RWPE1 (cell line): ENCODE data around the gene MFRP.

Experiments used
- CTCF ChIA-PET: fragments of 350-600 bp; sonication (Branson Sonifier 250); formaldehyde crosslinking; extraction: SDS; loops from one replicate; lab custom pipeline; 2021; lab: Yijun Ruan, JAX
- POLR2A ChIA-PET: fragments of 400-600 bp; formaldehyde crosslinking; extraction: SDS; loops from one replicate; lab custom pipeline; 2020; ENCODE audit warnings: antibody characterized with exemption; ENCODE audit not compliant: low non-redundant PET; lab: Yijun Ruan, JAX
- DNase-seq: peaks from one replicate; pipeline ENCODE4 v3.0.0; 2012; ENCODE audit warnings: low spot score
- H3K27ac ChIP-seq: fragments of 450-650 bp; 2 replicates; pipeline ENCODE4 v1.5.1; 2017
- CTCF ChIP-seq: fragments of 450-650 bp; conservative IDR thresholded peaks from 2 replicates; pipeline ENCODE4 v1.5.1; 2017; ENCODE audit warnings: low read depth, mild to moderate bottlenecking

MFRP gene

GRCh38 chr11:119315131-119316015, 31.1 kb downstream of the MFRP start:
- no peak for TF ChIP-seq CTCF
- peak overlapping the region; percentile 91 for H3K27ac ChIP-seq
- ChIA-PET CTCF (interaction anchor here (0.6 to 1.4 kb wide), 6 partner anchors 8 to 155 kb away, joined by 3 to 6 read pairs (median 3); no protein-coding TSS in a partner anchor), POLR2A (no interaction called here)
- DNase-seq, result no peak

DNA sequence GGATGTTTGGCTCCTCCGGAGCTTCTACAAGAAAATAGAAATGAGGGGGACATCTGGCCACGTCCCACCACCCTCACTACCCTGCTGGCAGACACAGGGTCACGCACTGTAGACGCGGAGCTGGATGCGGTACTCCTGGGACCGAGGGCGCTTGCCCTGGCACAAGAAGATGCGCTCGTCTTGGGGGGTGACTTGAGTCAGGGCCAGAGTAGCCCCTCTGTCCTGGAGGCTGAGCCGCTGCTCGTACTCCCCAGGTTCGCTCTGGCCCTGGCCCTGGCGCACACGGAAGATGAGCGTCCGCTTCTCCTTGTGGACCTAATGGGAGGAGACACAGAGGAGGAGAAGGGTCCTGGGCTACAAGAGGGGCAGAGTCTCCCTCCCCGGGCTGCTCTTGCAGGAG, 31.8 kb downstream of the MFRP start:
- DNase-seq, result no peak
- no peak for TF ChIP-seq CTCF
- ChIA-PET CTCF (interaction anchor here (0.6 to 1.4 kb wide), 5 partner anchors 9 to 118 kb away, joined by 3 to 6 read pairs (median 3); no protein-coding TSS in a partner anchor), POLR2A (no interaction called here)
- peak overlapping the region; percentile 91 for H3K27ac ChIP-seq

- ChIA-PET POLR2A (no interaction called here), CTCF (no interaction called here)
- no peak for TF ChIP-seq CTCF
- DNase-seq, result no peak
- peak overlapping the region; percentile 26 for H3K27ac ChIP-seq
These were observed 35.8 kb downstream of the MFRP start for GRCh38 chr11:119310682-119311052.

DNA sequence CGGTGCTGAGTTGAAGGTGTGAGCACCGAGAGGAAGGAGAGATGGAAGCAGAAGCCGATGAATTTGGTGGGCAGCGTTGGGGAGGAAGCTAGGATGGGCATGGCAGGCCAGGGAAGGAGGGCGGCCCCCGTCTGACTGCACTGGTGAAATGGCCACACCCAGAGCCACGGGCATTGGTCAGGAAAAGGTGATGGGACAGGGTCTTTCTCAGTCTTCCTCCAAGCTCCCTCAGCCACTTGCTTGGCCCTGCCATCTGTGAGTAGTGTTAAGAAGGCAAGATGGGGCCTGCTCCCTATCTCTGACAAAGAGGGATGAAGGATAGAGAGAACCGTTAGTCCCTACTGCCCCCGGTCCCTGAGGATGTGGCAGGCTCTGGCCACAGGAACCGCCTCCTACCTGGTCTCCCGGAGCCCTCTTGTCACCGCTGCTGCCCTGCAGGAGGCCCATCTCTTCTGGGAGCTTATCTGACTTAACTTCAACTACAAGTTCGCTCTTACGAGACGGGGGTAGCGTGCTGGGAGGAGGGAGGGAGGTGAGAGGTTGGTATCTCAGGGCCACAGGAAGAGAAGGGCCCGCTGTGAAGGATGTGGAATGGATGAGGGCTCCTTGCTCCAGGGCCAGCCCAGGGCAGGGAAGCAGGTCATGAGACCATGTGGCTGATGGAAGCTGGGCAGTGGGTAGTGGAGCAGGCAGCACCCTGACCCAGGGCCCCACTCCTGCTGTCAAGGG, 36.4 kb downstream of the MFRP start:
- no peak for TF ChIP-seq CTCF
- CTCF ChIA-PET, result interaction anchor here (0.6 to 4.2 kb wide), 2 partner anchors 12 to 140 kb away, joined by 5 to 28 read pairs; no protein-coding TSS in a partner anchor

DNA sequence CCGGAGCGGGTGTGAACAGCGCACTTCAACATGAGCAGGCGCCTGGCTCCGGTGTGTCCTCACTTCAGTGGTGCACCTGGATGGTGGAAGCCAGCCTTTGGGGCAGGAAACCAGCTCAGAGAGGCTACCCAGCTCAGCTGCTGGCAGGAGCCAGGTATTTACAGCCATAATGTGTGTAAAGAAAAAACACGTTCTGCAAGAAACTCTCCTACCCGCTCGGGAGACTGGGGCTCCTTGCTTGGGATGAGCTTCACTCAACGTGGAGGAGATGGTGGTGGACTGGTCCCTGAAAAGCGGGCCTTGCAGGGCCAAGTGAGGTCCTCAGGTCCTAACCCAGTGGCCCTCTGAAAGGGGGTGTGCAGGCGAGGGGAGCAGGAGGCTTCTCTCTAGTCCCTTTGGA, 37.1 kb downstream of the MFRP start:
- CTCF ChIA-PET, result interaction anchor here (0.6 to 4.2 kb wide), 2 partner anchors 13 to 139 kb away, joined by 5 to 28 read pairs; no protein-coding TSS in a partner anchor
- peak overlapping the region; percentile 26 for H3K27ac ChIP-seq
- POLR2A ChIA-PET, result no interaction called here
- no peak for TF ChIP-seq CTCF
- no peak for DNase-seq

More for the DNA sequence above, 36.4 kb downstream of the MFRP start:
- POLR2A ChIA-PET, result no interaction called here
- DNase-seq, result no peak
- H3K27ac ChIP-seq, result peak overlapping the region; percentile 26

GRCh38 chr11:119307974-119308373, 38.5 kb downstream of the MFRP start:
- no peak for TF ChIP-seq CTCF

More at GRCh38 chr11:119307974-119308373, 38.5 kb downstream of the MFRP start:
- no peak overlapping the region for H3K27ac ChIP-seq
- CTCF ChIA-PET, result interaction anchor here (0.9 to 4.2 kb wide), 3 partner anchors 15 to 103 kb away, joined by 3 to 28 read pairs (median 3); no protein-coding TSS in a partner anchor
- no peak for DNase-seq
- POLR2A ChIA-PET, result interaction anchor here (0.5 kb wide), 1 partner anchor 897 kb away, joined by 6 read pairs; no protein-coding TSS in a partner anchor
